Thyroid gland (tissue), 4 donors: Measurements from ENCODE around the gene RASA3.

Source experiments
- POLR2A ChIP-seq, 2 donors: fragments of 450-650 bp; IDR thresholded peaks; one replicate each; pipeline ENCODE4 v1.6.1; 2017; ENCODE audit warnings: antibody characterized with exemption in 2 of 2, mild to moderate bottlenecking in 2 of 2, moderate library complexity in 1 of 2
- TF ChIP-seq, protein P1 (sequence below), 6 experiments: fragments of 200-600 bp in 3 of 6; fragments of 450-650 bp in 3 of 6; sonication (generic) in 3 of 6; IDR thresholded peaks; one replicate each; pipeline ENCODE4 v1.5.1; 2016 to 2019; ENCODE audit warnings: antibody characterized with exemption in 6 of 6, mild to moderate bottlenecking in 2 of 6, inconsistent platforms in 1 of 6, moderate library complexity in 1 of 6

DNA sequence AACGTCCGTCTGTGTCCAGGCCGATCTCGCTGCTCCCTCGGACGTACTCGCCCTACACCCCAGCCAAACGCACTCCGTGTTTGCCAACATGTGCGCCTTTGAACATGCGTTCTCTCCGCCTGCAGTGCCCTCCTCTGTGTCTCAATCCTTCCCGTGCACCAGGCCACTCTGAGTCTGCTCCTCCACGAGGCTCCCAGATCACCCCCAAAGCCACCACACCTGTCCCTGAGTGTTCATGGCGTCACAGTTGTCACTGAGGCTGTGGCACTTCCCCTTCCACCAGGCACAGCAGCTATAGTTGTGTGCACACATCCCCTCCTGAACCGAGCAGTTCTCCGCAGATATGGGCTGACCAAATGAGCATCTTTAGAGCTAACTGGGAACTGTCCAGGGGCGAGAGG, 35.6 kb downstream of the RASA3 start:
- TF ChIP-seq, protein P1, sequence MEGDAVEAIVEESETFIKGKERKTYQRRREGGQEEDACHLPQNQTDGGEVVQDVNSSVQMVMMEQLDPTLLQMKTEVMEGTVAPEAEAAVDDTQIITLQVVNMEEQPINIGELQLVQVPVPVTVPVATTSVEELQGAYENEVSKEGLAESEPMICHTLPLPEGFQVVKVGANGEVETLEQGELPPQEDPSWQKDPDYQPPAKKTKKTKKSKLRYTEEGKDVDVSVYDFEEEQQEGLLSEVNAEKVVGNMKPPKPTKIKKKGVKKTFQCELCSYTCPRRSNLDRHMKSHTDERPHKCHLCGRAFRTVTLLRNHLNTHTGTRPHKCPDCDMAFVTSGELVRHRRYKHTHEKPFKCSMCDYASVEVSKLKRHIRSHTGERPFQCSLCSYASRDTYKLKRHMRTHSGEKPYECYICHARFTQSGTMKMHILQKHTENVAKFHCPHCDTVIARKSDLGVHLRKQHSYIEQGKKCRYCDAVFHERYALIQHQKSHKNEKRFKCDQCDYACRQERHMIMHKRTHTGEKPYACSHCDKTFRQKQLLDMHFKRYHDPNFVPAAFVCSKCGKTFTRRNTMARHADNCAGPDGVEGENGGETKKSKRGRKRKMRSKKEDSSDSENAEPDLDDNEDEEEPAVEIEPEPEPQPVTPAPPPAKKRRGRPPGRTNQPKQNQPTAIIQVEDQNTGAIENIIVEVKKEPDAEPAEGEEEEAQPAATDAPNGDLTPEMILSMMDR (IDR thresholded peaks at IDR 0.05) = no peak
- TF ChIP-seq POLR2A (IDR thresholded peaks at IDR 0.05) = no peak
